WTC11 (cell line): ENCODE results near the gene WBP1L. TPM values are rescaled to one million over a fixed set of nuclear protein-coding genes. Genes with fewer than 3 reads are reported as not detected.
"Not testable (repeated sequence)": the region's sequence is repeated elsewhere in the genome, so short reads cannot be mapped to it uniquely, and the experiment has no call there.

Source experiments
- ATAC-seq: fragments of 200-7000 bp; cut with Tn5 transposase; 2 replicates; pipeline ENCODE4 v1.10.0; 2021; ENCODE audit warnings: mild to moderate bottlenecking, moderate library complexity
- CTCF ChIA-PET: fragments of 300-600 bp; sonication (Branson Sonifier 250); formaldehyde crosslinking; loops from one replicate; lab custom pipeline; 2021; ENCODE audit warnings: antibody characterized with exemption; lab: Charles Lee
- POLR2A ChIA-PET: fragments of 350-600 bp; sonication (Branson Sonifier 250); formaldehyde crosslinking; loops from one replicate; lab custom pipeline; 2021; ENCODE audit warnings: antibody characterized with exemption; lab: Charles Lee
- DNase-seq: peaks from one replicate; pipeline ENCODE4 v3.0.0; 2021; ENCODE audit warnings: low spot score
- H3K27ac Mint-ChIP-seq: 2 replicates; pipeline ENCODE4 v1.8.0; 2021; ENCODE audit warnings: mixed read lengths
- H3K27me3 Mint-ChIP-seq: 2 replicates; pipeline ENCODE4 v1.8.0; 2021; ENCODE audit warnings: low read depth, mild to moderate bottlenecking, moderate library complexity, mixed read lengths
- H3K36me3 Mint-ChIP-seq: 2 replicates; pipeline ENCODE4 v1.8.0; 2021; ENCODE audit warnings: mixed read lengths
- H3K4me1 Mint-ChIP-seq: 2 replicates; pipeline ENCODE4 v1.8.0; 2022; ENCODE audit warnings: mixed read lengths
- H3K4me3 Mint-ChIP-seq: 2 replicates; pipeline ENCODE4 v1.8.0; 2021; ENCODE audit warnings: mild to moderate bottlenecking, moderate library complexity, mixed read lengths
- H3K9me3 Mint-ChIP-seq: 2 replicates; pipeline ENCODE4 v1.8.0; 2021; ENCODE audit warnings: mixed read lengths
- ARID4B ChIP-seq: sonication (generic); formaldehyde crosslinking; IDR thresholded peaks from 2 replicates; pipeline ENCODE4 v1.8.0; 2023; ENCODE audit warnings: missing genetic modification reagents, mild to moderate bottlenecking, borderline replicate concordance
- ATF6 ChIP-seq: sonication (generic); formaldehyde crosslinking; IDR thresholded peaks from 2 replicates; pipeline ENCODE4 v1.8.1; 2023; ENCODE audit warnings: mild to moderate bottlenecking, missing genetic modification reagents
- E2F5 ChIP-seq: sonication (generic); formaldehyde crosslinking; IDR thresholded peaks from 2 replicates; pipeline ENCODE4 v1.8.1; 2022; ENCODE audit warnings: mild to moderate bottlenecking, moderate library complexity, missing genetic modification reagents
- EMX1 ChIP-seq: fragments of 250-450 bp; sonication (Bioruptor Pico); IDR thresholded peaks from 2 replicates; pipeline ENCODE4 v1.8.0; 2021; ENCODE audit warnings: mild to moderate bottlenecking
- FOXK1 ChIP-seq: sonication (generic); formaldehyde crosslinking; IDR thresholded peaks from 2 replicates; pipeline ENCODE4 v1.8.0; 2022; ENCODE audit warnings: mild to moderate bottlenecking, moderate library complexity, missing genetic modification reagents
- GRHL2 ChIP-seq: fragments of 250-450 bp; sonication (Bioruptor Pico); IDR thresholded peaks from 2 replicates; pipeline ENCODE4 v1.8.0; 2022; ENCODE audit warnings: mild to moderate bottlenecking, moderate library complexity; ENCODE audit not compliant: insufficient replicate concordance, severe bottlenecking
- MAX ChIP-seq: sonication (generic); formaldehyde crosslinking; IDR thresholded peaks from 2 replicates; pipeline ENCODE4 v1.8.0; 2022; ENCODE audit warnings: mild to moderate bottlenecking, missing genetic modification reagents
- NFATC4 ChIP-seq: fragments of 250-450 bp; sonication (Bioruptor Pico); IDR thresholded peaks from 2 replicates; pipeline ENCODE4 v1.9.0; 2021; ENCODE audit warnings: mild to moderate bottlenecking
- PRRX2 ChIP-seq: fragments of 250-450 bp; sonication (Bioruptor Pico); IDR thresholded peaks from 2 replicates; pipeline ENCODE4 v1.8.0; 2021; ENCODE audit warnings: mild to moderate bottlenecking
- TCF7 ChIP-seq: sonication (generic); formaldehyde crosslinking; IDR thresholded peaks from 2 replicates; pipeline ENCODE4 v1.8.0; 2022; ENCODE audit warnings: mild to moderate bottlenecking, low read depth, missing genetic modification reagents, moderate library complexity
- USF1 ChIP-seq: sonication (generic); formaldehyde crosslinking; IDR thresholded peaks from 2 replicates; pipeline ENCODE4 v1.8.0; 2022; ENCODE audit warnings: mild to moderate bottlenecking, missing genetic modification reagents
- ZNF532 ChIP-seq: fragments of 250-450 bp; sonication (Bioruptor Pico); IDR thresholded peaks from 2 replicates; pipeline ENCODE4 v1.9.0; 2021; ENCODE audit warnings: mild to moderate bottlenecking, borderline replicate concordance
- total RNA-seq: library from RNA; stranded (reverse); gene quantifications from 3 replicates; pipeline ENCODE4 v1.2.3, GENCODE V29; 2021

The WBP1L gene
- total RNA-seq, 1 experiment from 2014 or later: 26.8 TPM

- peak; percentile 78; the same call in 1 of the 2 replicates for TF ChIP-seq ARID4B (CRISPR knock-in tag)
- TF ChIP-seq E2F5 (CRISPR knock-in tag): 0 out of 2 replicates have a peak, but pooled peaks have one; percentile 33
- peak; percentile 23 for TF ChIP-seq FOXK1 (CRISPR knock-in tag)
- peak; percentile 79 for TF ChIP-seq MAX (CRISPR knock-in tag)
Measured at GRCh38 chr10:102714621-102715455, 28.9 kb upstream of the WBP1L start, which contains the start of gene SFXN2 (continued).

GRCh38 chr10:102715880-102716279 lies 27.9 kb upstream of the WBP1L start:
- H3K9me3 Mint-ChIP-seq: no peaks in the 10 kb centered on the region
- H3K4me3 Mint-ChIP-seq: peak overlapping the region; percentile 90
- CTCF ChIA-PET: interaction anchor here (0.7 to 6.4 kb wide), 2 partner anchors 39 to 321 kb away, joined by 4 to 101 read pairs; no protein-coding TSS in a partner anchor
- POLR2A ChIA-PET: interaction anchor here (0.9 kb wide), 1 partner anchor 57 kb away, joined by 7 read pairs; no protein-coding TSS in a partner anchor
- peaks cover 14% of the 10 kb centered on the region for H3K36me3 Mint-ChIP-seq
- TF ChIP-seq NFATC4 (CRISPR knock-in tag) (no peak), USF1 (no peak), PRRX2 (CRISPR knock-in tag) (no peak), GRHL2 (CRISPR knock-in tag) (no peak), ZNF532 (CRISPR knock-in tag) (no peak), EMX1 (CRISPR knock-in tag) (no peak), TCF7 (CRISPR knock-in tag) (no peak), ATF6 (CRISPR knock-in tag) (no peak)
- ATAC-seq (no peak), DNase-seq (no peak)
- H3K4me1 Mint-ChIP-seq: peaks cover 55% of the 10 kb centered on the region
- no peaks in the 10 kb centered on the region for H3K27me3 Mint-ChIP-seq
- H3K27ac Mint-ChIP-seq: peak overlapping the region; percentile 88

- Mint-ChIP-seq H3K36me3 (peaks cover 18% of the 10 kb centered on the region), H3K4me3 (peak overlapping the region; percentile 90), H3K27ac (peak overlapping the region; percentile 80), H3K4me1 (peaks cover 58% of the 10 kb centered on the region)
- ATAC-seq, H3K27me3 Mint-ChIP-seq, DNase-seq, H3K9me3 Mint-ChIP-seq: not testable (repeated sequence)
- POLR2A ChIA-PET: interaction anchor here (0.9 kb wide), 1 partner anchor 58 kb away, joined by 7 read pairs; no protein-coding TSS in a partner anchor
- CTCF ChIA-PET: interaction anchor here (0.6 kb wide), 1 partner anchor 1674 kb away, joined by 3 read pairs; no protein-coding TSS in a partner anchor
Measured at GRCh38 chr10:102716900-102717565, 26.7 kb upstream of the WBP1L start.
